VCaP (cell line): ENCODE measurements around the gene TMEM63A.
"Not testable (repeated sequence)": the region's sequence is repeated elsewhere in the genome, so short reads cannot be mapped to it uniquely, and the experiment has no call there.

Source experiments
- H3K27ac ChIP-seq: fragments of 450-650 bp; 2 replicates; pipeline ENCODE4 v1.5.1; 2017
- TF ChIP-seq, protein P1 (sequence below): fragments of 450-650 bp; conservative IDR thresholded peaks from 2 replicates; pipeline ENCODE4 v1.5.1; 2017; ENCODE audit warnings: mild to moderate bottlenecking, moderate library complexity

The TMEM63A gene

DNA sequence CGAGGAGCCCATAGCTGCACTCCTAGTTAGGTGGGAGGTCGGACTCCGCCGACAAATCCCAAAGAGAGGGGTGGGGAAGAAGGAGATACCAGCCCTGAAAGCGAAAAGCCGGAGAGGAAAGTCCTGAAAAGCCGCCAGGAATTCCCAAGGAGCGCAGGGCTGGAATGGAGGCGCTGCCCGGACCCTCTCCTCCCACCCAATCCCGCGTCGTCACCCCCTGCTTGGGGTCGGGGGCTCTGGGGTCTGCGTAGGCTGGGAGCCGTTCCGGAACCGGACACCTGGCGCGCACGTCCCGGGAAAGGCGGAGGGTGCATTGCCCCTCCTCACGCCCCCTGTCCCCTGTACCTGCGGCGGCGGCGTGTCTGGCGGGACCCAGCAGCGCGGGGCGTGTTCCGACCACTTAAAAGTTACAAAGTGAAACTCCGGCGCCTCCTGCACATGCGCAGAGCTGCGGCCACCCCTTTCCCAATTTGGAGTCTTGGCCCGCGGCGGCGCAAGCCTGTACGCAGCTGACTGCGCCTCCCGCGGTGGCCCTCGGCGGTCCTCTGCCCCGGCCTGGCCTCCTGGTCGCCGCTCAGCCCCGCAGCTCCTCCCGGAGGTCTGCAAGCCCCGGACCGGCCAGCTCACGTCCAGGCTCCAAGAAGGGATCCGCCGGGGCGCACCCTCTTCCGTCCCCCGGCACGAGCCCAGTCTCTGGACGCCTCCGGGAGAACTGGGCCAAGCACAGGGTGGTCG lies at the start of gene TMEM63A:
TMEM63A (minus strand) TSS at position 422 of the 735 bp plus-strand sequence. CDS start 4,800 bp downstream, outside the sequence.
- peak within 1 kb of the TSS; percentile 77 for H3K27ac ChIP-seq
- TF ChIP-seq, protein P1, sequence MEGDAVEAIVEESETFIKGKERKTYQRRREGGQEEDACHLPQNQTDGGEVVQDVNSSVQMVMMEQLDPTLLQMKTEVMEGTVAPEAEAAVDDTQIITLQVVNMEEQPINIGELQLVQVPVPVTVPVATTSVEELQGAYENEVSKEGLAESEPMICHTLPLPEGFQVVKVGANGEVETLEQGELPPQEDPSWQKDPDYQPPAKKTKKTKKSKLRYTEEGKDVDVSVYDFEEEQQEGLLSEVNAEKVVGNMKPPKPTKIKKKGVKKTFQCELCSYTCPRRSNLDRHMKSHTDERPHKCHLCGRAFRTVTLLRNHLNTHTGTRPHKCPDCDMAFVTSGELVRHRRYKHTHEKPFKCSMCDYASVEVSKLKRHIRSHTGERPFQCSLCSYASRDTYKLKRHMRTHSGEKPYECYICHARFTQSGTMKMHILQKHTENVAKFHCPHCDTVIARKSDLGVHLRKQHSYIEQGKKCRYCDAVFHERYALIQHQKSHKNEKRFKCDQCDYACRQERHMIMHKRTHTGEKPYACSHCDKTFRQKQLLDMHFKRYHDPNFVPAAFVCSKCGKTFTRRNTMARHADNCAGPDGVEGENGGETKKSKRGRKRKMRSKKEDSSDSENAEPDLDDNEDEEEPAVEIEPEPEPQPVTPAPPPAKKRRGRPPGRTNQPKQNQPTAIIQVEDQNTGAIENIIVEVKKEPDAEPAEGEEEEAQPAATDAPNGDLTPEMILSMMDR = peak; percentile 60

DNA sequence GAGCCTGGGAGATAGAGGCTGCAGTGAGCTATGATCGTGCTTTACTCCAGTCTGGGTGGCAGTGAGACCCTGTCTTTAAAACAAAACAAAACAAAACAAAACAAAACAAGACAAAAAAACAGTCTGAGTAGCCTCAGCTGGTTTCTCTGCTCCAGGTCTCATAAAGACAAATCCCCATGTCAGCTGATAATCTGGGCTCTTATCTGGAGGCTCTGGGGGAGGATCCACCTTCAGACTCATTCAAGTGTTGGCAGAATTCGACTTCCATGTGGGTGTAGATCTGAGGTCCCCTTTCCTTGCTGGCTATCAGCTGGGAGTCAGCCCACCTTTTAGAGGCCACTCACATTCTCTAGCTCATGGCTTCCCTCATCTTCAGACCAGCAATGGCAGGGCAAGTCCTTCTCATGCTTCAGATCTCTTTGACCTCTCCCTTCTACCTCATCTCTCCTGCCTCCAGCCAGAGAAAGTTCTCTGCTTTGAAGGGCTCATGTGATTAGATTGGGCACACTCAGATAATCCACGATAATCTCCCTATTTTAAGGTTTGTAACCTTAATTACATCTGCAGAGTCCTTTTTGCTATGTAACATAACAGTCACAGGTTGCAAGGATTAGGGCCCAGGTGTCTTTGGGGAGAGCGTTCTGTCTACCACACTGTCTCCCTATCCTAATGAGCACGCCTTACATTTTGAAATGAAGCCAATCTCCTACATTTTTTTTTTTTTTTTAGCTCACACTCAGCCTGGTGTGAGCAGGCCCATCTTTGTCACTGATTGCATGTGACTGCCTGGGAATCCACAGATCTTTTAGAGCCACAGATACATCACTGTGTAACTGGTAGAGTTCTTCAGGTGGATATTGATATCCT lies 49.3 kb upstream of the TMEM63A start:
- TF ChIP-seq, protein P1 = no peak
- H3K27ac ChIP-seq = no peak overlapping the region

DNA sequence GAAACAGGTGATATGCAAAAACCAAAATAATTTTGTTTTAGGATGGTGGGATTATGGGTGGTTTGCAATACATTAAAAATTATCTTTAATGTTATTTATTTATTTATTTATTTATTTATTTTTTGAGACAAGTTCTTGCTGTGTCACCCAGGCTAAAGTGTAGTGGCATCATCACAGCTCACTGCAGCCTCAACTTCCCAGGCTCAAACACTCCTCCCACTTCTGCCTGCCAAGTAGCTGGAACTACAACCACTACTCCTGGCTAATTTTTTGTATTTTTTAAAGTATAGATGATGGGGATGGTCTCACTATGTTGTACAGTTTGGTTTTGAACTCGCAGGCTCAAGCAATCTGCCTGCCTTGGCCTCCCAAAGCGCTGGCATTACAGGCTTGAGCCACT lies 48.4 kb upstream of the TMEM63A start:
- no peak overlapping the region for H3K27ac ChIP-seq
- TF ChIP-seq, protein P1 = no peak

DNA sequence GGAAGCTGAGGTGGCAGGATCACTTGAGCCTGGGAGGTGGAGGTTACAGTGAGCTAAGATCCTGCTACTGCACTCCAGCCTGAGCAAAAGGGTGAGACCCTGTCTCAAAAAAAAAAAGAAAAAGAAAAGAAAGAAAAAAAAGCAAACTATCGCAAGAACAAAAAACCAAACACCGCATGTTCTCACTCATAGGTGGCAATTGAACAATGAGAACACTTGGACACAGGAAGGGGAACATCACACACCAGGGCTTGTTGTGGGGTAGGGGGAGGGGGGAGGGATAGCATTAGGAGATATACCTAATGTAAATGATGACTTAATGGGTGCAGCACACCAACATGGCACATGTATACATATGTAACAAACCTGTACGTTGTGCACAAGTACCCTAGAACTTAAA lies 47.3 kb upstream of the TMEM63A start:
- not testable (repeated sequence) for H3K27ac ChIP-seq

DNA sequence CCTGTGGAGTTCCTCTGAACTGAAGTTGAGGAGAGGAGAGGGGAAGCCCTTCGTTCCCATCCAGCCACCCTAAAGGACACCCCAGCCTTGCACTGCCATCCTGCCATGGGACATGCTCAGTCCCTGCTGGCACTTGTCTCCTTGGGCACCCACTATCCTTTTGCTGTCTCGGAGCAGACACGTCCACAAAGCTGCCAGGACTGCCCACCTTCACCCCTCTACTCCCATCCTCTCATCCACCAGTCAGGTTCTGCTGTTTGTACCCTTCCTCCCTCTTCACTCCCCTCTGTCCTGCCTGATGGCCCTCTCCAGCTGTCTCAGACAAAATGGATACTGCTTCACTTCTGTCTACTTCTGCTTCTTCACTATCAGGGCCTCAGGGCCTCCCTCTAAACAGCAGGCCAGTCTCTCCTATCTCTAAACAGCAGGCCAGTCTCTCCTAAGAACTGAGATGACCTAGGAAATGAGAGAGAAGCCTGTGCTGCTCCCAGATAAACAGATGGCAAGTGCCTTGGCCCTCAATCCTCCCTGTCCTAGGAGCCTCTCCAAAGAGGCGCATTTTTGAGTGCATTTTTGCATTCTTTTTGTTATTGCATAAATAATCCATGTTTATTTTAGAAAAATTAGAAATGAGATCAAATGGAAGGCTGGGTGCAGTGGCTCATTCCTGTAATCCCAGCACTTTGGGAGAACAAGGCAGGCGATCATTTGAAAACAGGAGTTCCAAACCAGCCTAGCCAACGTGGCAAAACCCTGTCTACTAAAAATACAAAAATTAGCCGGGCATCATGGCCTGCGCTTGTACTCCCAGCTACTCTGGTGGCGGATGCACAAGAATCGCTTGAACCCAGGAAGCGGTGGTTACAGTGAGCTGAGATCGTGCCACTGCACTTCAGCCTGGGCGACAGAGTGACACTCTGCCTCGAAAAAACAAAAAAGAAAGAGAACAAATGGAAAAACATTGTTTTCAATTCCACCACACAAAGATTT lies 46.3 kb upstream of the TMEM63A start:
- TF ChIP-seq, protein P1 = no peak
- no peak overlapping the region for H3K27ac ChIP-seq

DNA sequence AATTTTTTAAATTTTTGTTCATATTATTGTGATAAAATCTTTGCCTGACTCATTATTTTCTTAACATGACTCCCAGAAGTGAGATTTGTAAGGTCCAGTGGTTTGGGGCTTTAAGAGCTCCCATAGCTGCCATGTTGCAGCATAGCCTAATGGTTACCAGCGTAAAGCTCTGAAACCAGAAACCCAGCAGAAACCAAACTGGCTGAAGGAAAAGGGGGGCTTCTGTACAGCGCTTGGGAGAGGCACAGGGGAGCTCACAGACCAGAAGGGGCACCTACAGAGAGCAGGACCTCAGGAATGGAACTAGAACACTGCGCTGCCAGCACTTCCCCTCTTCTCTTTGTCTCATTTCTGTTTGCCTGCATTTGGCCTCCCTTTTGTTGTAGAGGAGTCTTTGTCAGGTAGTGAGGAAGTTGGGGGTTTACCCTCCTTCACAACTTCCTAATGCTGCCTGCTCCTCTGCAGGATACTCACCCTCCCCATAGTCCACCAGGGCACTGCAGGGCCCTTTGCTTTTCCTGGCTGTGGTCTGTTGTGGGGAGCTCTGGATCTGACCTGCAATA lies 44.5 kb upstream of the TMEM63A start:
- TF ChIP-seq, protein P1 = no peak
- H3K27ac ChIP-seq = no peak overlapping the region
